Neural progenitor cell (in vitro differentiated cells): Measurements from ENCODE around the gene ANKS3.

Experiments
- CTCF ChIP-seq: fragments of 200-600 bp; sonication (generic); IDR thresholded peaks from 2 replicates; pipeline ENCODE4 v1.5.1; 2017; ENCODE audit warnings: antibody characterized with exemption, mild to moderate bottlenecking
- EZH2 ChIP-seq: fragments of 200-600 bp; sonication (generic); IDR thresholded peaks from 2 replicates; pipeline ENCODE4 v1.6.1; 2017; ENCODE audit warnings: antibody characterized with exemption, mild to moderate bottlenecking, moderate library complexity

GRCh38 chr16:4694642-4695451 is 39.2 kb downstream of the ANKS3 start:
- no peak for TF ChIP-seq CTCF
- no peak for TF ChIP-seq EZH2
